HEK293T (cell line): ENCODE measurements around the gene CACNA1G.

Experiments used
- ARNT ChIP-seq: fragments of 450-650 bp; IDR thresholded peaks from 2 replicates; pipeline ENCODE4 v1.6.1; 2017; ENCODE audit warnings: mild to moderate bottlenecking
- BHLHE40 ChIP-seq: fragments of 450-650 bp; IDR thresholded peaks from 2 replicates; pipeline ENCODE4 v1.6.1; 2016; ENCODE audit warnings: mild to moderate bottlenecking, moderate library complexity, borderline replicate concordance
- FOXM1 ChIP-seq: fragments of 450-650 bp; IDR thresholded peaks from 2 replicates; pipeline ENCODE4 v1.6.1; 2017; ENCODE audit warnings: mild to moderate bottlenecking, borderline replicate concordance
- HDGF ChIP-seq: fragments of 450-650 bp; IDR thresholded peaks from 2 replicates; pipeline ENCODE4 v1.6.1; 2017; ENCODE audit warnings: antibody characterized with exemption, borderline replicate concordance
- SP1 ChIP-seq: fragments of 450-650 bp; IDR thresholded peaks from 2 replicates; pipeline ENCODE4 v1.6.1; 2017

- no peak for TF ChIP-seq SP1
- TF ChIP-seq ARNT: no peak
- TF ChIP-seq HDGF: no peak
- TF ChIP-seq FOXM1: no peak
- TF ChIP-seq BHLHE40: no peak
These were observed 13.5 kb downstream of the CACNA1G start for GRCh38 chr17:50573866-50574611.
